GM06990 (cell line): ENCODE data around the gene MMP21.

Experiments used
- DNase-seq: peaks from one replicate; pipeline ENCODE4 v3.0.0-alpha.2; 2011; ENCODE audit not compliant: insufficient read length; ENCODE audit errors: extremely low read depth
- H3K27me3 ChIP-seq: replicated peaks from 2 replicates; pipeline ENCODE4 v1.6.0; 2011; ENCODE audit warnings: low read length; ENCODE audit not compliant: control insufficient read depth, insufficient read depth
- H3K36me3 ChIP-seq: 2 replicates; pipeline ENCODE4 v1.5.1; 2011; ENCODE audit warnings: low read length; ENCODE audit not compliant: control insufficient read depth, insufficient read depth
- H3K4me3 ChIP-seq: replicated peaks from 2 replicates; pipeline ENCODE4 v1.5.1; 2011; ENCODE audit warnings: low read depth, mild to moderate bottlenecking, control low read depth, low read length
- TF ChIP-seq, protein P1 (sequence below): IDR thresholded peaks from 2 replicates; pipeline ENCODE4 v1.5.1; 2011; ENCODE audit warnings: low read length, control low read depth, mild to moderate bottlenecking, inconsistent platforms; ENCODE audit not compliant: insufficient read depth, poor library complexity, severe bottlenecking

MMP21 gene

DNA sequence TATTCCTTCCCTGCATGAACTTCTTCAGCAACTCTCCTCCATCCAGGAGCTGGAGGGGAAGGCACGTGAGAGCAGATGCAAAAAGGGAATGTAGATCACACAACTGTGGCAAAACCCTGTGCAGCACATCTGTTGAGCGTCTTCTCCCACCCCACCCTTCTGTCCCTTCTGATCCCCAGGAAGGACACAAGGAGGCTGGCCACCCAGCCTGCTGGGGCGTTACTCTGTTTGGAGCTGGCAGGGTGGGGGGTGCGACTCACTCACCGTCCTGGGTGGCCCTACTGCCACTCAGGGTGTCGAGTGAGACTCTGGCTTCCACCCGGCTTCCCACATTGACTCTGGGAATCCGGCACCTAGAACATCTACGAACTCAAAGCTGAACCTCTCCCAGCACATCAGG is 10.2 kb upstream of the MMP21 start:
- H3K36me3 ChIP-seq, result peaks cover 7% of the 10 kb centered on the region; the same call in 1 of the 2 replicates
- TF ChIP-seq, protein P1, sequence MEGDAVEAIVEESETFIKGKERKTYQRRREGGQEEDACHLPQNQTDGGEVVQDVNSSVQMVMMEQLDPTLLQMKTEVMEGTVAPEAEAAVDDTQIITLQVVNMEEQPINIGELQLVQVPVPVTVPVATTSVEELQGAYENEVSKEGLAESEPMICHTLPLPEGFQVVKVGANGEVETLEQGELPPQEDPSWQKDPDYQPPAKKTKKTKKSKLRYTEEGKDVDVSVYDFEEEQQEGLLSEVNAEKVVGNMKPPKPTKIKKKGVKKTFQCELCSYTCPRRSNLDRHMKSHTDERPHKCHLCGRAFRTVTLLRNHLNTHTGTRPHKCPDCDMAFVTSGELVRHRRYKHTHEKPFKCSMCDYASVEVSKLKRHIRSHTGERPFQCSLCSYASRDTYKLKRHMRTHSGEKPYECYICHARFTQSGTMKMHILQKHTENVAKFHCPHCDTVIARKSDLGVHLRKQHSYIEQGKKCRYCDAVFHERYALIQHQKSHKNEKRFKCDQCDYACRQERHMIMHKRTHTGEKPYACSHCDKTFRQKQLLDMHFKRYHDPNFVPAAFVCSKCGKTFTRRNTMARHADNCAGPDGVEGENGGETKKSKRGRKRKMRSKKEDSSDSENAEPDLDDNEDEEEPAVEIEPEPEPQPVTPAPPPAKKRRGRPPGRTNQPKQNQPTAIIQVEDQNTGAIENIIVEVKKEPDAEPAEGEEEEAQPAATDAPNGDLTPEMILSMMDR, result no peak
- no peak overlapping the region for H3K4me3 ChIP-seq
- DNase-seq, result no peak
- no peaks in the 10 kb centered on the region for H3K27me3 ChIP-seq

DNA sequence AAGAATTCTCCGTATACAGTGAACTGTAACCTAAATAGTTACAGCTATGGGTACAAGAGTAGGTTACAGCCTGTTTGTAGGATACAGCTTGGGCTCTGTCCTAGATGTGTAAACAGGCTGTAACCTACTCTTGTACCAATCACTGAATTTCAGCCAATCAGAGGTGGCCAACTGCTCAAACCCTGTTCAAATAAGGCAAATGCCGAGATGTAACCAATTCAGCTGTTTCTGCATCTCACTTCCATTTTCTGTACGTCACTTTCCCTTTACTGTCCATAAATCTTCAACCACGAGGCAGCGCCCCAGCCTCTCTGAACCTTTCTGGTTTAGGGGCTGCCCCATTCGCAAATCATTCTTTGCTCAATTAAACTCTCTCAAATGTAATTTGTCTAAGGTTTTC is 8.3 kb upstream of the MMP21 start:
- DNase-seq, result no peak
- no peak overlapping the region for H3K4me3 ChIP-seq

DNA sequence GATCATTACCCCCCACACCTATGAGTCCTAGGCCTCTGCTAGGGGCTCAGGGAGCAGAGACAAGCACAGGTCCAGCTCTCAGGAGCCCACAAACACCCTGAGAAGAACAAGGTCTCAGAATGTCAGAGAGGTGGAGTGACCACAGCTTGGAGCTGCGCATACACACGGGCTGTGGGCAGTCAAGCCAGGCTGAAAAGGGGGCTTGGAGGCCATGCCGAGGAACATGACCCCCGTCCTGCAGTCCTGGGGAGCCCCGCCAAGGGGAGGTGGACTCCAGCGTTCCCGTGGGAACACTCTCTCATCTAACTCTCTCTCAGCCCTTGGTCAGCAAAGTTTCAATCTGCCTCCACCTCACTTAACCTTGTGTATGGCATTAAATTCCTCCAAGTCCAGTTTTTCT is 7.8 kb upstream of the MMP21 start:
- H3K36me3 ChIP-seq, result no peaks in the 10 kb centered on the region; the same call in 1 of the 2 replicates
- no peak overlapping the region for H3K4me3 ChIP-seq
- no peak for DNase-seq
- TF ChIP-seq, protein P1, result no peak
- no peaks in the 10 kb centered on the region for H3K27me3 ChIP-seq

More for the DNA sequence above, 8.3 kb upstream of the MMP21 start:
- Histone ChIP-seq H3K36me3 (peaks cover 2% of the 10 kb centered on the region; the same call in 1 of the 2 replicates), H3K27me3 (no peaks in the 10 kb centered on the region)
- TF ChIP-seq, protein P1, result no peak

DNA sequence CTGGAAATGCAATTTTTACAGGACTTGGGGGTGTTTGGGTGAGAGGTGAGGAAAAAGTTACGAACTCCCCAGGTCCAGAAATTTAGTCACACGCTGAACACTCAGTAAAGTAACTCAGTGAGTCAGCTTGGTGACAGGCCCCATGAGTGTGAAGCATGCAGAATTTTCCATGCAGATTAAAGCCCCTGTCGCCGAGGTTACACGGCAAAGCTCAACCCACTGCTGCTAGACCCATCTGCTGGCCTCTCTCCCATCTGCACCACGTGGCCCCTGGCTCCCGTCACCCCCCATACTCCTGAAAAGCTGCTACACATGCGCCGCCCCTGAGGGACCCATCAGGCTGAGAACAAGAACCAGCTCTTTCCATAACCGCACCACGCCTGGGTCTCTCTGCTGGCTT is 7.0 kb upstream of the MMP21 start:
- no peak for DNase-seq
- H3K4me3 ChIP-seq, result no peak overlapping the region
- H3K27me3 ChIP-seq, result no peaks in the 10 kb centered on the region
- TF ChIP-seq, protein P1, result no peak
- H3K36me3 ChIP-seq, result no peaks in the 10 kb centered on the region

DNA sequence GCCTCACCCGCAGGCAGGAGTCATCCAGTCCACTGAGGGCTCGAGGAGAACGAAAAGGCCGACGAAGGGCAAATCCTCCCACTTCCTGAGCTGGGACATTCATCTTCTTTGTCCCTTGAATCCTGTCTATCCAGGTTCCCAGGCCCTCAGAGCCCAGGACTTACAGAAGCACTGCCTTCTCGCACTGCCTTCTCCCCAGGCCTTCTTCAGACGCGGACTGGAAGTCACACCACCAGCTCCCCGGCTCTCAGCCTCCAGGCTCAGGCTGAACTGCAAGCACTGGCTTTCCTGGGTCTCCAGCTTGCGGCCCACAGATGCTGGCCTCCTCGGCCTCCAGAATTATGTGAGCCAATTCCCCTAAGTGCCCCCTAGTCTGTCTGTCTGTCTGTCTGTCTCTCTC is 6.4 kb upstream of the MMP21 start:
- Histone ChIP-seq H3K36me3 (no peaks in the 10 kb centered on the region), H3K27me3 (no peaks in the 10 kb centered on the region; the same call in 1 of the 2 replicates), H3K4me3 (no peak overlapping the region)
- TF ChIP-seq, protein P1, result no peak
- DNase-seq, result no peak

DNA sequence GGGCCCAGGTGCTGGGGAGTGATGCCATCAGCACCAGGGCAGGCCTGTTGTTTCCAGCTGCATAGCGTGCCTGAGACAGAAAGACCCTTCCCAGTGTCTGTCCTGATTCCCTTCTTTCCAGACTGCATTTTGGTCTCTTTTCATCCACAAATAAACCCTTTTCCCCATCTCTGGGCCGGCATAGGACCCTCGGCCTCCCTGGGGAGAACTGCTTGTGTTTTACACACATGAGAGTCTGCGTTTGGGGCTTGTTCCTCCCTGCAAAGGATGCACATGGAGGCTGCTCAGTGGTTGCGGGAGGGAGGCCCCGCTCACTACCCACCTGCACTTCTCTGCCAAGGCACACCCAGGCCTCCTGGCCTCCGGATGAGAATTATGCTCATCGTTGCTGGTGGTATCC is 5.8 kb upstream of the MMP21 start:
- TF ChIP-seq, protein P1, result no peak
- no peak for DNase-seq
- Histone ChIP-seq H3K4me3 (no peak overlapping the region), H3K36me3 (no peaks in the 10 kb centered on the region), H3K27me3 (no peaks in the 10 kb centered on the region; the same call in 1 of the 2 replicates)
